GM18519 (cell line): ENCODE measurements around the gene TGM2.

Experiments used
- ATAC-seq: cut with Tn5 transposase; IDR thresholded peaks from one replicate; pipeline ENCODE4 v1.9.1; 2021; ENCODE audit warnings: mild to moderate bottlenecking, moderate library complexity; ENCODE audit not compliant: unreplicated experiment, low FRiP score

The TGM2 gene

GRCh38 chr20:38134427-38135270 lies 30.4 kb downstream of the TGM2 start:
- ATAC-seq = no peak

DNA sequence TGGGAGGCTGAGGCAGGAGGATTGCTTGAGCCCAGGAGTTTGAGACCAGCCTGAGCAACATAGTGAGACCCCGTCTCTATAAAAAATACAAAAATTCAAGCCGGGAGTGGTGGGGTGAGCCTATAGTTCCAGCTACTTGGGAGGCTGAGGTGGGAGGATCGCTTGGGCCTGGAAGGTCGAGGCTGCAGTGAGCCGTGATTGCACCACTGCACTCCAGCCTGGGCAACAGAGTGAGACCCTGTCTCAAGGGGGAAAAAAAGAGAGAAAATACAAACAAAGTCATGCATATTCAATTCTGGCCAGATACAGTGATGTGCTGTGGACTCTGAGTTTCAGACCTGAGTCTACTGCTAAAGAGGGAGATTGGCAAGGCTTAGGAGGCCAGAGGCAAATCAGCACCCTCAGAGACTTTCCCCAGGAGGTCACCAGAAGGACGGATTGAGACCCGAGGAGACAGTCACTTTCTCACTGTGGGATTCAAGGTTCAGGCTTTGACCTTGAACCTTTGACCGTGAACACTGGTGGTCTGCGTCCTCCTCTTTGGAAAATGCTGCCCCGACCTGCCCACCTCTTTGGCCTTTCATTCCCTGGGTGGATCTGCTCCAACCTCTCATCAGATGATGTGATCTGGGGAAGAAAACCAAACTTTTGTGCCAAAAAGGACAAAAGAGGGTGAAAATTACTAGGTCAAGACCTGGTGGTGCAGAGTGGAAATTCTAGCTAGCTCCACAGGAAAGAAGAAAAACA lies 31.2 kb downstream of the TGM2 start:
- ATAC-seq = no peak

GRCh38 chr20:38132910-38133501 lies 32.1 kb downstream of the TGM2 start:
- no peak for ATAC-seq

GRCh38 chr20:38132156-38132909 lies 32.7 kb downstream of the TGM2 start:
- ATAC-seq = no peak

- no peak for ATAC-seq
These were observed 33.4 kb downstream of the TGM2 start for GRCh38 chr20:38131588-38132121.

- ATAC-seq = no peak
These were observed 34.1 kb downstream of the TGM2 start for GRCh38 chr20:38130687-38131587.

DNA sequence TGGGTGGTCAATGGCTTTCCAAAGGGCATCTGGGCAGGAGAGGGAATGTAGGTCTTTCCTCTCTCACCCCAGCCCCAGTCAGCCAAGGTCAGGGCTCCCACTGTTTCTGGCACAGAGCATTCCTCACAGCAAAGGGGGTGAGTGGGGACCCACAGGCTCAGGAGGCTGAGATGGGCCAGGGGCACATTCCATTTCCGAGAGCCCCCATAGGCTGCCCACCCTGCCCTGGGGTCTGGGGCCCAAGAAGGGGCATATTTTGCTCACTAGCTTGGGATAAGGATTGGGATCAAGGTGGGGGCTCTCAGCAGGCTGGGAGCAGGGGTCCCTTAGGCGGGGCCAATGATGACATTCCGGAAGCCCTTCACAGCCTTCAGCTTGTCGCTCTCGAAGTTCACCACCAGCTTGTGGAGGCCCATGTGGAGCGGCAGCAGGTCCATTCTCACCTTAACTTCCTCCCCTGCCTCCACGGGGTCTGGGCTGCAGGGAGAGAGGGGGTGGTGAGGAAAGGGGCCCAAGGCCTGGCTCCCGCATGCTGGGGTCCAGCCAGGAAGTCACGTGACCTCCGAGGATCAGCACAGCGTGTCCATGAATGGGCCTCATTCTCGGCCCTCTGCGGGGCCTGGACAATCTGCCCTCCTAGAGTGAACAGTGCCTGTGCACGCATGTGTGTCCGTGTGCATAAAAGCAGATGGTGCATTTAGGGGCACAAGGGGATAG lies 35.0 kb downstream of the TGM2 start:
- ATAC-seq = no peak

GRCh38 chr20:38129248-38129865 lies 35.7 kb downstream of the TGM2 start:
- no peak for ATAC-seq

DNA sequence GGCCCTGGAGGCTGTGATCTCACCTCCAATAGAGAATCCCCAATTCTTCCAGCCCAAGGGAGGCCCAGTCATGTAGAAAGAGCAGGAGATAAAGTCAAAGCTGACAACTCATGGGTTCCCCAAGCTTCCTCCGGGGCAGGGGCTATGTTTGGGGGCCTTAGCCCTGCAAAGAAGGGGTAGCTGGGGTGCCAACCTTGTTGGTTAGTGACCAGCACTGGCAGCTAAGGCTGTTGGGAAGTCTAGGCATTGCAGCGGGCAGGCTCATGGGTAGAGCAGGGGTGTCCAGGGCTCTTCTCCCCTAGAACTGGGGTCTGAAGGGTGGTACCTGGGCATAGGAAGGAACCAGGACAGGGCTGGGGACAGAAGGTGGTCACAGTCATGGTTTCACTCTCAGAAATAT lies 36.4 kb downstream of the TGM2 start:
- no peak for ATAC-seq

DNA sequence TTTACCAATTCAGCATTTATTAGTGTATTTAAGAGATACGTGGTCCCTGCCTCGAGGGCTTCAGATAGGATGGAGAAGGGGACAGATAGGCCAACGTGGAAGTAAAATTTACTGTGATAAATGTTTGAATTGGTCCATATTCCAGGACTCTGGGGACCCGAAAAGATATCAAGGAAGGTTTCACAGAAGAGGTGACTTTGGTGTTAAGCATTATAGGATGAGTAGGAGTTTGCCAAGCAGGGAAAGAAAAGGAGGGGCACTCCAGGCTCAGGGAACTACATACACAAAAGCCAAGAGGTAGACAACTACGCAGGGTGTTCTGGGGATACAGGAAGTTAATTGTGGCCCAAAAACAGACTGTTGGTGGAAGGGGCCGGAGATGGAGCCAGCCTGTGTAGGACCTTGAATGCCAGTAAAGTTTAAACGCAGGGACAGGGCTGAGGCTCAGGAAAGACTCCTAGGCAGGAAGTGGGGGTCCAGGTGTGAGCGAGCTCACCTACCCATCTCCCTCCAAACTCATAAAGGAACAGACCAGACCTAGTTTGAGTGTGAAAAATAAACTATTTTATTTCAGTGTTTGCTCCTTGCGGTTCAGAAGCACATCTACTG lies 37.0 kb downstream of the TGM2 start:
- ATAC-seq = no peak

DNA sequence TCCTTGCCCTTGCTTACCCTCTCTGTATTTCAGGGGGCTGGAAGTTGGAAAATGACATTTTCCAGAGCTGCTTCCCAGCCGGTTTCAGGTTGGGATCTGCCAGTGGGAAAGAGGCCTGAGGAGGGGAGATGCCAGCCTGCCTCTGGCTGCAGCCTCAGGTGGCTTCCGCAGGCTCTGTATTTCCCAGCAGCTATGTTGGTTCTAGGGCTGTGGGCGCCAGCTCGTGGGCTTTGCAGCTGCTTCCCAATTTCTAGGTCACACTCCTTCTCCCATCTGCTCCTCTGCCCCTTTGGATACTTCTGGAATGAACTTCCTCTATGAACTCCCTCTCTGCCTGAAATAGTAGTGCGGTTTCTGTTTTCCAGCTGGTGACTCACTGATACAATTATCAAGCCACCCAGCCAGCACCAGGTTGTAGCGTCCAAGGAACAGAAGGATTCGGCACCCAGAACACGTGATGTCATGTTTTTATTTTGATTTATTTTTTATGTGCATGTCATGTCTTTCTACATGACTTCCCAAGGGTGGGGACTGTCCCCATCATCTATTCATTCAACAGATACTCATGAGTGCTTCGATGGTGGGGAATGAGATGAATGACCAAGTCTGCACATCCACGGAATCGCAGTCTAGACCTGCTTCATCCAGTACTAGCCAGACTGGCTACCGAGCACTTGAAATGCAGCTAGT lies 38.0 kb downstream of the TGM2 start:
- ATAC-seq = no peak

DNA sequence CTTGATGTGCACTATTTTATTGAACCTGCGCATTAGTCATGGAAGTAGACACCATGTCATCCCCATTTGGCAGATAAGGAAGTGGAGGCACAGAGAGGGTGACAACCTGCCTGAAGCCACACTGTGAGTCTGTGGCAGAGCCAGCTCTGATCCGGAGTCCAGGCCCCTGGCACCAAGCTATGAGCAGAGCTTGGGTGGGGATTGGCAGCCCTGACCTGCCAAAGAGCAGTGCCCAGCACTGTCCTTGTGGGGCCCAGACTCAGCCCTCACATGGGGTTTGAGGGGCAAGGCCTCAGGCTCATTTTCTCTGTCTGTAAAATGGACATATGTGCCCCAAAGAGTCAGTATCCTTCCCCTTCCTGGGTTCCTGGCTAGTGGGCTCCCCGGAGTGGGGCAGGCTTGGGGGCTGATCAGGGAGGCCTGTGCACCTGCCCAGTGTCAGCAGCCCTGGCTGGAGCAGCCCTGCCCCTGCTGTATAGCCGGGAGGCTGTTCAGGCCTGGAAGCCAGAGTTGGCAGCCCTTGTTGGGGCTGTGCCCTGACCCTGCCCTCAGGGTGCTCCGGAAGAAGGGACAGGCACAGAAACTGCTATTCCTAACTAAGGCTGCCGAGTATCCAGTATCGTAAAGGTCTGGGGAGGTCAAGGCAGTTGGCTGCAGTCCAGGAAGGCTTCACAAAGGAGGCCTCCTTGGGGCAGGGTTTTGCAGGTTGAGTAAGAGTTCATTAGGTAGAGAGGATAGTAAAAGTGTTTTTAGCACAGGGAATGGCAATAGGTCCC lies 38.7 kb downstream of the TGM2 start:
- no peak for ATAC-seq

DNA sequence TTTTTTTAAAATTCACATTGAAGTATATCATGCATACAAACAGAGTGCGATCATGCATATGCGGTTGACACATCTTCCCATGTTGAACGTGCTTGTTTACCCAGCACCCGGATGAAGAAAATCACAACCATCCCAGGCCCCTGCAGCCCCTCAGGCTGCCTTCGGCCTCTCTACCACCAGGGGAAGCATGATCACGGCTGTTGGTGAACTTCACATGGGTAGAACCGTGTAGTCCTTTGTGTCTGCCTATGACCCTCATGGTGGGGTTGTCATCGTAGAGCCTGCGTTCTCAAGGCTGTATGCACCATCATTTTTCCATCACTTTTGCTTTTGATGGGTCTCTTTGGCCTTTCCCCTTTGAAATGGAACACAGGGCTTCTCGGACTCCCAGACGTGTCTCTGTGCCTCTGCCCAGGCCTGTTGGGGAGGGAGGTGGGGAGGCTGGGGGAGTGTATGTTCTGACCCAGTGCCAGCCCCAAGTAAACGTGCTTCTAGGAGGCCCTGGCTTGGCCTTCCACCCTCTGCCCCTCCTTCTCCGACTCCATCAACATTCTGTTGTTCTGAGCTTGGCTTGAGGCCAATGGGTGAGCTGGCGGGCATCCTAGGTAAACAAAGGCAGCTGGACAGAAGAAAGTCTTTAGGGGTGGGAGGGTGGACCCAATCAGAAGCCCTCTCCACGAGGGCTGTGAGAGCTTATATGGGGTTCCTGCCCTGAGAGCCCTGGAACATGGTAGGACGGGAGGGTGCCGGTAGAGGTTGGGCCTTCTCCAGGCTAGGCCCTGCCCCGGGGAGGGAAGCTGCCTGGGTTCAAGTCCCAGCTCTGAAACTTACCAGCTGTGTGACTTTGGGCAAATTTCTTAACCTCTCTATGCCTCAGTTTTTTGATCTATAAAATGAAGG lies 39.7 kb downstream of the TGM2 start:
- ATAC-seq = no peak

DNA sequence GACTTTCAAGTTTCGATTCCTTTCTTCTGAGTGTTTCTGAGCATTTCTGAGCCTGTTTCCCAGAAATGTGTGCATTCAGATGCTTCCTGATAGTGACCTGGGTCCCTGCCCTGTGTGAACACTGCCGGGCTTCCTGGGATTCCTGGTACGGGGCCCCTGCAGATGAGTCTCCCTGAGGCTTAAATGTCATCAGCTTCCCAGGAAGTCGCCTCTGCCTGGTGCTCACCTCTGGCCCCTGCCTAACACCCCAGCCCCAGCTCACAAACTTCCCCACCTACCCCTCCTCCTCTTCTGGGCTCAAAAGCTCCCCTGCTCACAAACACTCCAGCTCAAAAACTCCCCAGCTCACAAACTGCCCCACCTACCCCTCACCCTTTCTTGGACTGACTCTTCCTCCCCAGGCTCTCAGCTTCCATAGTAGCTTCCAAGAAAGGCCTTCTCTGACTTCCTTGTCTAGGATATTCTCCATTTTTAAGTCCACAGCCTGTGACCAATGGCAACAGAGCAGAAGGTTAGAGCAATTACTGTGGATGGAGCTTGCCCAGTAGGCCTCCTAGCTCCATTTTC lies 42.0 kb downstream of the TGM2 start:
- no peak for ATAC-seq

DNA sequence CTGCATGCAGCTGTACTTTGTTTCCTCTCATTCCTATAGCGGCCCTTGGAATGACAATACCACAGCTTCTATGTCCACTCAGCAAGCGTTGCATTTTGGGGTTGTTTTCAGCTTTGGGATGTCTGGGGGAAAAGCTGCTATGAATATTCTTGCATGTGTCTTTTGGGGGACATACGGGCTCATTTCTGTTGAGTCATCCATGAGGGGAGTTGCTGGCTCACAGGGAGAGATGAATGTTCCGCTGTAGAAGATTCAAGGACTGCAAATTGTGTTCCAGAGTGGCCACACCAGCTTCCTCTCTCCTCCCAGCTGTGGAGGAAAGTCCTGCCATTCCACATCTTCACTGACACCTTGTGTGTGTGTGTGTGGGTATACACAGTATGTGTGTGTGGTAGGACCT lies 43.3 kb downstream of the TGM2 start:
- no peak for ATAC-seq
